ENCODE results near the gene NOP53.
"Not testable (repeated sequence)": the region's sequence is repeated elsewhere in the genome, so short reads cannot be mapped to it uniquely, and the experiment has no call there.

NOP53 gene

DNA sequence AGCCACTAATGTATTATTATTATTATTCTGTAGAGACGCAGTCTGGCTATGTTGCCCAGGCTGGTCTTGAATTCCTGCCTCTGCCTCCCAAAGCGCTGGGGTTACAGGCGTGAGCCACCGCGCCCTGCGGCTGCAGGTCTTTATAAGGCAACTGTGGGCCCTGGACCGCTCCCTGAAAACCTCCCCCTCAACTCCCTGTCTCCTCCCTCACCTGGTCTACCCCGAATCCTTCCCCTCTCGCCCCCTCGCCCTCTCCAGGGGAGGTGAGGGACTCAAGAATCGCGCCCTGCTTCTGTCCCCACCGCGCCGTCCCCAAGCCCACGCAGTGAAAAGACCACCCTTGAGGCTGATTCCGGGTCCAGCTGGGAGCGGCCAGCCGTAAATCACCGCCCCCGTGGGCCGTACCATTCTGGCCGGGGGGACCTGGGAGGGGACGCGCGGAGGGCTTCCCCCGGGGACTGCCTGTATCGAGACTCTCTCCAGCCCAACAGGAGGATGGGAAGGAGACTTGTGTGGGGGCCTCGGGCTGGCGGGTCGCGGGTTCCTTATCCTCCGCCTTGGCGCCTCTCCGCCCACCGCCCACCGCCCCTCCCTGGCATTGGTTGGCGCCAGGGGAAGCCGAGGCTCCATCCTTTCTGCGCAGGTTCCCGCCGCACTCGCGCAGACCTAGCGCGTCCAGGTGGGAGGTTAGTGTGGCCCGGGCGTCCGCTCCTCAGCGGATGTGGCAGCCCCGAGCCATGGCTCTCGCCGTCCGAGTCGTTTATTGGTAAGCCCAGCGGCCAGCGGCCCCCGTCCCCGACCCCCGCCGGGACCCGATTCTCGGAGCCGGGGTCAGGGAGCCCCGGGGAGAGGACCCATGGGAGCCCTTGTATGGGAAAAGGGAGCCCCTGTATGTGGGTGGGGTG is 33.0 kb downstream of the NOP53 start, which contains the start of gene SELENOW:
Gene SELENOW (plus strand): TSS at position 655 of the 905 bp plus-strand sequence. CDS start 83 bp downstream, at position 738.
- peak; percentile 65 for DNase-seq

DNA sequence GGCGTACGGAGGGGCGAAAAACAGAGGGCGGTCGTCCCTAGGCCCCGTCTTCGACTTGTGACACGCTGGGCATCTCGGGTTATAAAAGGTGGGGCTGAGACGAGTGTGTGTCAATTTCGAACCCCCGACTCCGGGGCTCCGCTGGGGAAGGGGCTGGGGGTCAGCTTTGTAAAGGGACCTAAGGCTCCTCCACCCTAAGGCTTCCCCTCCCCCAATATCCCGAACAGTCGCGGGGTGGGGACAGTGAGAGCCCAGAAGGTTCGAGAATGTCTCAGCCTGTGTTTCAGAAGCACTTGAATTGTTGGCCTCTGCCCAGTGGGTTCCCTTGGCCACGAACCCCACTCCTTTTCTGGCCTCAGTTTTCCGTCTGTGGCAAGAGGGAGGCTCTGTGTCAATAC is 33.6 kb downstream of the NOP53 start:
- no peak for DNase-seq

DNA sequence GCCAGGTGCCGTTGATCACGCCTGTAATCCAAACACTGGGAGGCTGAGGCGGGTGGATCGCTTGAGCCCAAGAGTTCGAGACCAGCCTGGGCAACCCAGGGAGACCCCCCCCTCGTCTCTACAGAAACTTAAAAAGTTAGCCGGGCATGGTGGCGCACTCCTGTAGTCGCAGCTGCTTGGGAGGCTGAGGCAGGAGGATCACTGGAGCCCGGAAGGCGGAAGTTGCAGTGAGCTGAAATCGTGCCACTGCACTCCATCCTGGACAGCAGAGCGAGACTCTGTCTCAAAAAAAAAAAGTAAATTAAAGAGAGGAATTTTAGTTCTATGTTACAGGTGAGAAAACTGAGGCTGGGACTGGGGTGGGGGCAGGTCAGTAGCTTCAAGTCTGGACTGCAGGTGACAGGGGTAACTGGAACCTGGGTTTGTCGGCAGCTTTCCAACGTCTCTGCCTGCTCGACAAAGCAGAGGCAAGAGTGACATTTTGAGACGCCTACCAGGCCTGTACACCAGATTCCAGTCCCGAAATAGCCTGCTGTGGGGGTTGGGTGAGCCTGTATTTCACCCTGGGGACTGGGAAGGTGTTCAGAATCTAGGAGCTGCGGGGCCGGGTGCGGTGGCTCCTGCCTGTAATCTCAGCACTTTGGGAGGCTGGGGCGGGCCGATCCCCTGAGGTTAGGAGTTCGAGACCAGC is 34.3 kb downstream of the NOP53 start:
- DNase-seq: no peak

DNA sequence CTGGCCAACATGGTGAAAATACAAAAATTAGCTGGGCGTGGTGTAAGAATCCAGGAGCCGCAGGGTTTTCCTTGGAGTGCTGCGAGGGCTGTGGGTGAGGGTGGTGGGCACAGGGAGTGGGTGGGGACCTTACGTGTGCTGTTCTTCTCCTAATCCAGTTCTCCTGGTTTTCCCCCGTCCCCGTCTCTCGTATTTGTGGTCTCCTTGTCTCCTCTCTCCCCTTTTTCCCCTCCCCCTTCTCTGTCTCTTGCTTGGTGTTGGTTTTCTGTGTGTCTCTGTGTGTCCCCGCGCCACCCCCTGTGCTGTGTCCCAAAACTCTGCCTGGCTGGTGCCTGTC is 34.8 kb downstream of the NOP53 start:
- no peak for DNase-seq

DNA sequence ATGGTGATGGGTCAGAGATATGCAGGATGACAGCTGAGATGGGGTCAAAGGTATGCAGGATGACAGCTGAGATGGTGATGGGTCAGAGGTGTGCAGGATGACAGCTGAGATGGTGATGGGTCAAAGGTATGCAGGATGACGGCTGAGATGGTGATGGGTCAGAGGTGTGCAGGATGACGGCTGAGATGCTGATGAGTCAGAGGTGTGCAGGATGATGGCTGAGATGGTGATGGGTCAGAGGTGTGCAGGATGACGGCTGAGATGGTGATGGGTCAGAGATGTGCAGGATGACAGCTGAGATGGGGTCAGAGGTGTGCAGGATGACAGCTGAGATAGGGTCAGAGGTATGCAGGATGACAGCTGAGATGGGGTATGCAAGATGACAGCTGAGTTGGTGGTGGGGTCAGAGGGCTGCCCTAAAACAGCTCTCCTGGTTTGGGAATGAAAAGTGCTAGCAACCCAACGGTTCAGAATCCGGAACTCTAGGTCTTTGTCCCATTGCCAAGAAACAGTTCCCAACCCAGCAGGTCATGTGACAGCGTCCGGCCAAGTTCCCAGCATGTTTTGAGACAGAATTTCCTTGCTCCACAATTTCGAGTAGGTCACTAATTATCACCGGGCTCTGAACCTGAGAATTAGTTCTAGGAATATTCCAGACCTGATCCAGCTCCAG is 36.4 kb downstream of the NOP53 start:
- DNase-seq: no peak

DNA sequence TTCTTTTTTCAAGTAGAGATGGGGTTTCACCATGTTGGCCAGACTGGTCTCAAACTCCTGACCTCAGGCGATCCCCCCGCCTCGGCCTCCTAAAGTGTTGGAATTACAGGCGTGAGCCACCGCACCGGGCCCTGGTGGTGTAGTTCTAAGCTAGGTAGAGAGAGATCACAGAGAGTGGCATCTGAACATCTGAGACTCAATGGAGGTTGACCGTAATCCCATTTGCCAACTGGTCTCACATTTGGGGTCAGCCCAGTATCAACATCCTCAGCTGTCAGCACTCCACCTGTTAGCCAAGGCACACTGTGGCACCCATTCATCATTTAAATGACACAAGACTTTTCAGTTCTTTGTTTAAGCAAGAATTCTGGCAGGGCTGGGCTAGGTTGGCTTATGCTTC is 41.2 kb downstream of the NOP53 start:
- no peak for DNase-seq

DNA sequence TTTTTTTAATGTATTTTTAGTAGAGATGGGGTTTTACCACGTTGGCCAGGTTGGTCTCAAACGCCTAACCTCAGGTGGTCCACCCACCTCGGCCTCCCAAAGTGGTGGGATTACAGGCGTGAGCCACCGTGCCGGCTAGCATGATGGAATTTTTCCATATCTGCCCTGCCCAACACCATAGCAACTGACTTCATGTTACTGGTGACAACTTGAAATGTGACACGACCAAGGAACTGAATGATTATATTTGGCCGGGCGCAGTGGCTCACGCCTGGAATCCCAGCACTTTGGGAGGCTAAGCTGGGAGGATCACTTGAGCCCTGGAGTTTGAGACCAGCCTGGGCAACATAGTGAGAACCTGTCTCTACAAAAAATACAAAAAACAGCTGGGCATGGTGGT is 42.0 kb downstream of the NOP53 start:
- DNase-seq: not testable (repeated sequence)

DNA sequence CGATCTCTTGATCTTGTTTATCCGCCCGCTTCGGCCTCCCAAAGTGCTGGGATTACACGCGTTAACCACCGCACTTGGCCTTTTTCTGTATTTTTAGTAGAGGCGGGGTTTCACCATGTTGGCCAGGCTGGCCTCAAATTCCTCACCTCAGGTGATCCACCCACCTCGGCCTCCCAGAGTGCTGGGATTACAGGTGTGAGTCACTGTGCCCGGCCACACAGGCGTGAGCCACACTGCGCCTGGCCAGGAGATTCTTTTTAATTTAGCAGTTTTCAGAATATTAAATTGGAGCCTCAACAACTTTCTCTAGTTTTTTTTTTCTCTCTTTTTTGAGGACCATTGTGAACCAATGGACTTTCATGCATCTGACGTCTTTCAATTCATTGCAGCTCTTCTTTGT is 44.5 kb downstream of the NOP53 start:
- not testable (repeated sequence) for DNase-seq

DNA sequence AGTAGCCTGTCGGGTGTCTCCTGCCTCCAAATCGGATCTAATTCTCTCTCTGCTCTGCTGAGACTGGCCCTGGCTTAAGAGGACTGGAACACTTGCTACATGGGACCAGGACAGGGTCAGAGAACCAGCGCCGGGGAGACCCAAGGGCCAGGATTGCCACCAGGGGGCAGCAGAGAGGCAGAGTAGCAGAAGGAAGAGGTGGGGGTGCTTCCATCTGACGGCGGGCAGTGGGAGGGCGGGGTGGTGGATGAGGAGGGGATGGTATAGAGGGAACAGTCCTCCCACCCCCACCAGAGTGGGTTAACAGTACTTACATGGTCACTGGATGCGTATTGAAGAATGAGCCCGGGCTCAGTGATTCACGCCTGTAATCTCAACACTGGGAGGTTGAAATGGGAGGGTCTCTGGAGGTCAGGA is 45.1 kb downstream of the NOP53 start:
- DNase-seq: peak; percentile 86

DNA sequence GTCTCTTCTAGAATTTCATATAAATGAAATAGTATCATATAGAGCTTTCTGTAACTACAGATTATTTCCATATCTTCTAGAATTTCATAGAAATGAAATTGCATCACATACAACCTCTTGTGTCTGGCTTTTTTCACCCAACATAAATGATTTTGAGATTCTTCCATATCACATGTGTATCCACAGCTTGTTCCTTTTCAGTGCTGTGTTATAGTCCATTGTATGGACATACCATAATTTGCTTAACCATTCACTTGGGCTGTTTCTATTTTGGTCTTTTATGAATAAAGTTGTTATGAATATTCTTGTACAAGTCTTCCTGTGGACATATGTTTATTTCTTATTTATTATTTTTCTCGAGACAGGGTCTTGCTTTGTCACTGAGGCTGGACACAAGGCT is 47.3 kb downstream of the NOP53 start:
- DNase-seq: no peak

DNA sequence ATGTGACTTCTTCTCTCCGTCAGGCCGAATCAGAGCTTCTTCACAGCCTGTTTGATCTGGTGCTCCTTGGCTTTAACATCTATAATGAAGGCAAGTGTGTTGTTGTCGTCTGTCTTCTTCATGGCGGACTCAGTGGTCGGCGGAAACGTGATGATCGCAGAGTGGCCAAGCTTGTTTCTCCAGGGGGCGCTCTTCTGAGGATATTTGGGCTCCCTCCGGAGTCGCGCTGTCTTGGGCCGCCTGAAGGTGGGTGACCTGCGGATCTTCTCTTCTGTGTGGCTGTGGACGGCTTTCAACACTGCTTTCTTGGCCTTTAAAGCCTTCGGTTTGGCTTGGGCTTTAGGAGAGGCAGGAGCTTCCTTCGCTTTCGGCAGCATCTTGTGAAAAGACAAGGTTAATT is 49.2 kb downstream of the NOP53 start:
- no peak for DNase-seq

DNA sequence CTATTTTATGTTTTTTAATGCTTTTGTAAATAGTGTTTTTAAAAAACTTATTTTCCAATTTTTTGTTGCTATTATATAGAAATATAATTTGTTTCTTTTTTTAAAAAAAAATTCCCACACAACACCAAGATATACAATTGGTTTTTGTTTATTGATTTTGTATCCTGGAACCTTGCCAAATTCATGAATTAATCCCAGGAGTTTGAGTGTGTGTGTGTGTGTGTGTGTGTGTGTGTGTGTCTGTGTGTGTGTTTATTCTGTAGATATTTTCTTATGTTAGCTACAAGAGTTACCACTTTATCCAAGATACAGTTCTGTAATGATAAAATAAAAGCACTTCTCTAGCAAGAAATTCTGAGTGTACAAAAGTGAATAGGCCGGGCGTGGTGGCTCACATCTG is 51.4 kb downstream of the NOP53 start:
- DNase-seq: no peak

DNA sequence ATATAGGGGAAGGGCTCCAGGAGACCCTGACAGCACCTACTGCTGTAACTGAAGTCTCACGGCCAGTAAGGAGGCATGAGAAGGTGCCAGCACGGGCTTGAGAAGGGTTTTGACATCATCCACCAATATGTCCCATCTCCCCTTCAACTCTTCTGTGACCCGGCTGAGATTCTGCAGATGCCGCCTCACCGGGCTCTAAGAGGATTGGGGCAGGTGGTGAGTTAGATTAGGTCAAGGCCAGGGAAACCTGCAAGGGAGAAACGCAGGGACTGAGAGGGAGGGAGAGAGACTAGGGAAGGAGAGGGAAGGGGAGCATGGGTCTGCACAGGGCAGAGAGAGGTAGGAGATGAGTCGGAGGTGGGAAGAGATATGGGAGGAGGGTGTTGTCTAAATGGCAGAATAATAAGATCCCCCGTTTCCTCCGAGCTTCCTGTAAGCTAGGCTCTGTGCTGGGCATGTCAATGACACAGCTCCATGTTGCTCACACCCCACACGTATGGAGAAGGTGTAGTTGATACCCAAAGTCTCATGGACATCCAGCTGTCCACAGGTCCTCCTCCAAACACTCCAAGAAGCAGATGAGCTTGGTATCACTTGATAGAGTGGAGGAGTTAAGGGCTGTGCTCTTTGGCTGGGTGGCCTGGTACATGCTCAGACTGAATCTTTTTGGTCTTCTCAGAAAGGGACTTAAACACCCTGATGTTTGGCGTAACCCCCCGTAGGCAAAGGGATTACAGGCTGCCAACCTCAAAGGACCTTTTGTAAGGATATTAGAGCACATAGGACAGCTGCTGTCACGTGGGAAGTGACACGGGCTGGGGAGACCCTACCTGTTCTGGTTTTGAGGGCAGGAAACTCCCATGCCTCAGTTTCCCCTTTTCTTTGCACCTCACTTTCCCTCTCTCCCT is 52.9 kb downstream of the NOP53 start:
- DNase-seq: no peak

DNA sequence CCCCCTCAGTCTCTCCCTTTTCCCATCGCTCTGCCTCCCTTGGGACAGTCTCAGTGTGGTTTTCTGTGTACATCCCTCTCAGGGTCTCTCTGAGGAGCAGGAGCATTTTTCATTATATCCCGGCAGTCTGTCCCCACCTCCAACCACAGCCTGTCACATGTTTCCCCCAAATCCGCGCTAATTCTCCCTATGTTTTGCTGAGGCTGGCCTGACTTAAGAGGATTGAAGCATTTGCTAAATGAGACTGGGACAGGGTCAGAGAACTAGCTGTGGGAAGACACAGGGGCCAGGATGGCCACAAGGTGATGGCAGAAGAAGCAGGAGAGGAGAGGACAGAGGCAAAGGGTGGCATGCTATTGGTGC is 53.5 kb downstream of the NOP53 start:
- DNase-seq: no peak

DNA sequence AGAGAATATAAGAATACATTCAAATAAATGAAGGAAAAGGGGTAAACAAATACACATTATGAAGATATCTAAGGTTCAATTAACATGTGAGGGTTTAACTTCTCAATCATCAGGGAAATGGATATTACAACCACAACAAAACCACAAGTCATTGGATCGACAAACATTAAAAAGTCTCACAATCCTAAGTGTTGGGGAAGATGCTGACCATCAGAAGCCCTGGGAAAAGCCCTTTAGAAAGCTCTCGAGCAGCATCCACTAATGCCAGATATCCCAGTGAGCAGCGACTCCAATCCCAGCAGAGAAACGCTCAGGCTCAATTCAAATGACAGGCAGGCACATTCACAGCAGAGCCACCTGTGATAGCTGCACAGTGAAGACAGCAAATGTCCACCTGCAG is 55.9 kb downstream of the NOP53 start:
- no peak for DNase-seq

DNA sequence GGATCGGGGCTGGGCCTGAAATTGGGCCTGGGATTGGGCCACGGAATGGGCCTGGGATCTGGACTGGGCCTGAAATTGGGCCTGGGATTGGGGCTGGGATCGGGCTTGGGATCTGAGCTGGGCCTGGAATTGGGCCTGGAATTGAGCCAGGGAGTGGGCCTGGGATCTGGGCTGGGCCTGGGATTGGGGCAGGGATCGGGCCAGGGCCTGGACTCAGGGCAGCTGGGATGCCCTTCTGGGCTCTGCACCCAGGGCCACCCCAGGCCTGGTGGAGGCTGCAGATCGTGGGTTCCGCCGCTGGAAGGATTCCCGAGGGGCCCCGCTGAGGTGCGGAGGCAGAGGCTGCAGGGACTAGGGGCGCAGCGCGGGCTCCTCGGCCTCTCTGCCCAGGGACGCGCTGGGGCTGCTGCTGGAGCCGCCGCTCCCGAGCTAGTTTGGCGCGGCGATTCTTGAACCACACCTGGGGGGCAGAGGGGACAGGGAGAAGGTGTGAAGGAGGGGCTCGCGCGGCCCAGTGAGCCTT is 57.2 kb downstream of the NOP53 start:
- no peak for DNase-seq

DNA sequence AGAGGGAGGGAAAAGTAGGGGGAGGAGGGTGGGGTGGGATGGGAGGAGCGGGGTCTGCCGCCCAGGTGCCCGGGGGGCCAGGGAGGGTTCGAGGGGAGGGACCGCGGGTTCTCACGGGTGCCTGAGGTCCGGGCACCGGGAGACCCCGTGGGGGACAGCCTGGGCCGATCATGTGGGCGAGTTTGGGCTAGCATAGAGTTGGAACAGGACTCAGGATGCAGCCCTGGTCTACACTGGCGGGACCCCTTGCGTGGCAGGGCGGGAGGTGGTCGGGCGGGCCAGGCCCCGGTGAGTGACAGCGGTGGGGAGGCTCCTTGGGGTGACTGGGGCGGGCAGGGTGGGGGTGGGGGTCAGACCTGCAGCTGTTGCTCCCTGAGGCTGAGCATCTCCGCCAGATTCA is 57.8 kb downstream of the NOP53 start:
- DNase-seq: not testable (repeated sequence)

DNA sequence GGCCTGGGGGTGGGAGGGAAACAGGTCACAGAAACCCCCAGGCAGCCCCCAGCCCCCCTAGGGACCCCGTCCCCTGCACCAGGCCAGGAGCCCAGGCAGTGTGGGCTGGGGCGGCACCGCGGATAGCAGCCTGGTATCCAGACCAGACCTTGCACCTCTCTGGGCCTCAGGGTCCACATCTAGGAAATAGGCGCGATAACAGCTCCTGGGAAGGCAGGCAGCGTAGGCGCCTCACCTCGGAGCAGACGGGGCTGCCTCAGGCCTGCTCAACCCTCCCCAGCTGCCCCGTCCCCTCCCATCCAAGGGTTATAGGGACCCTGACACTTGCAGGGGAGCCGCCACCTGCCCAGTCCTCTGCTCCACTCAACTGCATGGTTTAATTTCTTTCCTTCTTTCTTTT is 58.3 kb downstream of the NOP53 start:
- not testable (repeated sequence) for DNase-seq

DNA sequence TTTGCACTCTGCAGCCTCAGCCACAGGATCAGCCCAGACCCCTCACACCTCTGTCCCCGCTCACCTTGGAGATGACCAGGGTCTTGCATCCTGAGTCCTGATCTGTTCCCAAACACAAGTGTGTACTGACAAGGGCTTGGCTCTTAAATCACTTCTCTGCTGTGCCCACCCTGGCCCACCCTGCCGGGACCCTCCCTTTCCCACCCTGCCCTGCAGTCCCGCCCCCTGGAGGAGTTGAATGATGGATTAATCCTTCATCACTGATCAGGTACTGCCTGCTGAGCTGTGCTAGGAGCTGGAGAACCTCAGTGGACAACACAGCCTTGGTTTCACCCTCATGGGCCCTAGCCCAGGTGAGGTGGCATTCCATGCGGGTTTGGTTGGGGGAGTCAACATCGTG is 59.1 kb downstream of the NOP53 start, which contains the start of gene TPRX1:
Gene TPRX1 (minus strand): TSS at position 101 of the 400 bp plus-strand sequence. CDS start 12 bp downstream, at position 89.
- DNase-seq: not testable (repeated sequence)

DNA sequence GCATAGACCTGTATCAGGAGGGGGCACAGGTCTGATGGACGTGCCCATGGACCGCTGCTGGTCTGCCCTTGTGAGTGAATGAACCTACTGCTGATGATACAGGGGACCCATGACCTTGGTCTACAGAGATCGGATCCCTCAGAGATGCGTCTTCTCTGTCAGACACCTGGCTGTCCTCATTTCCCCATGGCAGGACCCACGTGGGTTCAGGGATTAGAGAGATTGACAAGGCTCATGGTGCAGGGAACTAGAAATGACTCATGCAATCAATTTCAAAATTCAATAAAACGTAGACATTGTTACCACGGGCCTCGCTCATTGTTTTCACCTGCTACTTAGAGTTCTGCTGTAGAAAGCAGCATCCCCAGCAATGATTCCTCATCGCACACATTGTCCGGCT is 60.0 kb downstream of the NOP53 start:
- no peak for DNase-seq

DNA sequence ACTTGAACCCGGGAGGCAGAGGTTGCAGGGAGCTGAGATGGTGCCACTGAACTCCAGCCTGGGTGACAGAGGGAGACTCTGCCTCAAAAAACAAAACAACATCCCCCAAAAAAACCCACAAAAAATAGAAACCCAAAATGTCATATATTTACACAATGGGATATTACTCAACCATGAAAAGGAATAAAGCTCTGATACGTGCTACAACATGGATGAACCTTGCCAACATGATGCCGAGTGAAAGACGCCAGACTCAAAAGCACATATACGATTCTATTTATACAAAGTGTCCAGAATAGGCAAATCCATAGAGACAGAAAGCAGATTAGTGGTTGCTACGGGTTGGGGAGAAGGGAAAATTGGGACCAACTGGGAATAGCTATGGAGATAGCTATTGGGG is 61.1 kb downstream of the NOP53 start:
- no peak for DNase-seq
